Activated CD4-positive, CD25-positive, alpha-beta regulatory T cell treated with anti-CD3 and anti-CD28 coated beads, Interleukin-2, amount 50 U/mL, for 72 hours (primary cell): ENCODE measurements around the gene CDIP1.

Experiments used
- DNase-seq: peaks from one replicate; pipeline ENCODE4 v3.0.0; 2021

CDIP1 gene

GRCh38 chr16:4486126-4486893 lies 52.3 kb downstream of the CDIP1 start:
- DNase-seq = no peak

GRCh38 chr16:4481963-4482362 lies 56.6 kb downstream of the CDIP1 start:
- no peak for DNase-seq

GRCh38 chr16:4481526-4481925 lies 57.0 kb downstream of the CDIP1 start:
- DNase-seq = no peak

- DNase-seq = no peak
These were observed 60.6 kb downstream of the CDIP1 start for GRCh38 chr16:4477966-4478365.

- DNase-seq = peak; percentile 96
These were observed 62.4 kb downstream of the CDIP1 start, which contains the start of gene HMOX2 for GRCh38 chr16:4475880-4476788. TSS of gene HMOX2 (plus strand) at chr16:4476398. CDS start at chr16:4505525, 29,127 bp downstream.

- DNase-seq = peak; percentile 85
These were observed 64.2 kb downstream of the CDIP1 start, which contains the start of gene NMRAL1 for GRCh38 chr16:4474192-4474961. TSS of gene NMRAL1 (minus strand) at chr16:4474625. CDS start at chr16:4474132, 493 bp downstream.

GRCh38 chr16:4472880-4473279 lies 65.7 kb downstream of the CDIP1 start:
- no peak for DNase-seq

GRCh38 chr16:4471869-4472268 lies 66.7 kb downstream of the CDIP1 start:
- no peak for DNase-seq

- no peak for DNase-seq
These were observed 69.6 kb downstream of the CDIP1 start for GRCh38 chr16:4468972-4469371.

GRCh38 chr16:4467916-4468315 lies 70.7 kb downstream of the CDIP1 start:
- no peak for DNase-seq

GRCh38 chr16:4465977-4466779 lies 72.4 kb downstream of the CDIP1 start:
- no peak for DNase-seq

GRCh38 chr16:4463522-4464163 lies 74.9 kb downstream of the CDIP1 start:
- DNase-seq = no peak

GRCh38 chr16:4461250-4462085 lies 77.1 kb downstream of the CDIP1 start:
- no peak for DNase-seq

GRCh38 chr16:4460936-4461249 lies 77.7 kb downstream of the CDIP1 start:
- no peak for DNase-seq
